GM23338 (cell line): ENCODE data around the gene FXYD5. TPM values are rescaled to one million over a fixed set of nuclear protein-coding genes. Genes with fewer than 3 reads are reported as not detected.

Source experiments
- ATAC-seq: fragments of 200-7000 bp; cut with Tn5 transposase; 3 replicates; pipeline ENCODE4 v1.9.1; 2020
- DNase-seq: peaks from one replicate; pipeline ENCODE4 v3.0.0-alpha.2; 2015; ENCODE audit warnings: low spot score
- H2AFZ ChIP-seq: fragments of 200-600 bp; sonication (generic); 2 replicates; pipeline ENCODE4 v1.8.0; 2016; ENCODE audit warnings: antibody characterized with exemption, mild to moderate bottlenecking, moderate library complexity
- H3F3A ChIP-seq: fragments of 200-600 bp; sonication (generic); replicated peaks from 2 replicates; pipeline ENCODE4 v1.8.0; 2017; ENCODE audit warnings: antibody characterized with exemption, mixed run types, low read depth
- H3K27ac ChIP-seq: fragments of 200-600 bp; sonication (generic); 2 replicates; pipeline ENCODE4 v1.6.1; 2016; ENCODE audit warnings: low read depth
- H3K27me3 ChIP-seq: fragments of 200-600 bp; sonication (generic); 2 replicates; pipeline ENCODE4 v1.8.0; 2016; ENCODE audit warnings: mild to moderate bottlenecking, mixed run types, moderate library complexity; ENCODE audit not compliant: insufficient read depth
- H3K36me3 ChIP-seq: fragments of 200-600 bp; sonication (generic); 2 replicates; pipeline ENCODE4 v1.8.0; 2016; ENCODE audit warnings: mild to moderate bottlenecking; ENCODE audit not compliant: insufficient read depth
- H3K4me1 ChIP-seq: fragments of 200-600 bp; sonication (generic); 2 replicates; pipeline ENCODE4 v1.8.0; 2016; ENCODE audit warnings: mild to moderate bottlenecking, moderate library complexity; ENCODE audit not compliant: insufficient read depth
- H3K4me2 ChIP-seq: fragments of 200-600 bp; sonication (generic); 2 replicates; pipeline ENCODE4 v1.7.1; 2017; ENCODE audit warnings: mixed run types
- H3K4me3 ChIP-seq: fragments of 200-600 bp; sonication (generic); 2 replicates; pipeline ENCODE4 v1.6.1; 2016; ENCODE audit warnings: mixed run types
- H3K79me2 ChIP-seq: fragments of 200-600 bp; sonication (generic); replicated peaks from 2 replicates; pipeline ENCODE4 v1.8.0; 2017; ENCODE audit warnings: mild to moderate bottlenecking; ENCODE audit not compliant: insufficient read depth
- H3K9me2 ChIP-seq: fragments of 200-600 bp; sonication (generic); 2 replicates; pipeline ENCODE4 v1.8.0; 2017; ENCODE audit not compliant: insufficient read depth
- H4K20me1 ChIP-seq: fragments of 200-600 bp; sonication (generic); replicated peaks from 2 replicates; pipeline ENCODE4 v1.8.0; 2017; ENCODE audit warnings: mild to moderate bottlenecking; ENCODE audit not compliant: insufficient read depth
- H3K27ac Mint-ChIP-seq: 2 replicates; pipeline ENCODE4 v1.8.0; 2020; ENCODE audit warnings: inconsistent platforms, mild to moderate bottlenecking, moderate library complexity, mixed read lengths
- H3K27me3 Mint-ChIP-seq: 3 replicates; pipeline ENCODE4 v1.8.0; 2022; ENCODE audit warnings: low read depth, mild to moderate bottlenecking, moderate library complexity, mixed read lengths, inconsistent platforms; ENCODE audit not compliant: insufficient read depth, poor library complexity
- H3K36me3 Mint-ChIP-seq: 3 replicates; pipeline ENCODE4 v1.8.0; 2021; ENCODE audit warnings: low read depth, mild to moderate bottlenecking, inconsistent platforms, moderate library complexity, mixed read lengths
- H3K4me1 Mint-ChIP-seq: 3 replicates; pipeline ENCODE4 v1.8.0; 2020; ENCODE audit warnings: mild to moderate bottlenecking, inconsistent platforms, mixed read lengths
- H3K4me3 Mint-ChIP-seq: 3 replicates; pipeline ENCODE4 v1.8.0; 2021; ENCODE audit warnings: moderate library complexity, mild to moderate bottlenecking, inconsistent platforms, mixed read lengths
- H3K9me3 Mint-ChIP-seq: 3 replicates; pipeline ENCODE4 v1.8.0; 2020; ENCODE audit warnings: moderate library complexity, mild to moderate bottlenecking, inconsistent platforms, mixed read lengths
- CREB1 ChIP-seq: fragments of 250-450 bp; sonication (Bioruptor Pico); IDR thresholded peaks from 2 replicates; pipeline ENCODE4 v1.5.0; 2020; ENCODE audit warnings: low read depth, mild to moderate bottlenecking, moderate library complexity
- CTCF ChIP-seq, 2 experiments: fragments of 200-600 bp in 1 of 2; sonication (generic) in 1 of 2; conservative IDR thresholded peaks; 2 replicates each; pipeline versions ENCODE4 v1.5.1 to v1.6.1; 2016 to 2017; ENCODE audit warnings: antibody characterized with exemption in 2 of 2, low read depth in 2 of 2, mild to moderate bottlenecking in 2 of 2, moderate library complexity in 1 of 2
- ETS1 ChIP-seq: IDR thresholded peaks from 2 replicates; pipeline ENCODE4 v1.6.1; 2016; ENCODE audit warnings: antibody characterized with exemption
- EZH2 ChIP-seq: fragments of 200-600 bp; sonication (generic); IDR thresholded peaks from one replicate; pipeline ENCODE4 v1.8.0; 2017; ENCODE audit warnings: antibody characterized with exemption, mild to moderate bottlenecking, low read depth; ENCODE audit not compliant: unreplicated experiment
- EZH2phosphoT487 ChIP-seq: fragments of 200-600 bp; sonication (generic); IDR thresholded peaks from one replicate; pipeline ENCODE4 v1.8.1; 2018; ENCODE audit warnings: antibody characterized with exemption; ENCODE audit not compliant: unreplicated experiment
- JUNB ChIP-seq: IDR thresholded peaks from one replicate; pipeline ENCODE4 v1.6.1; 2016; ENCODE audit warnings: antibody characterized with exemption; ENCODE audit not compliant: unreplicated experiment
- NANOG ChIP-seq: IDR thresholded peaks from 2 replicates; pipeline ENCODE4 v1.6.1; 2016; ENCODE audit warnings: antibody characterized with exemption, borderline replicate concordance
- POLR2AphosphoS5 ChIP-seq: IDR thresholded peaks from 2 replicates; pipeline ENCODE4 v1.6.1; 2016; ENCODE audit warnings: antibody characterized with exemption, low read depth
- REST ChIP-seq: IDR thresholded peaks from one replicate; pipeline ENCODE4 v1.6.1; 2018; ENCODE audit warnings: antibody characterized with exemption; ENCODE audit not compliant: unreplicated experiment
- STAT1 ChIP-seq: IDR thresholded peaks from one replicate; pipeline ENCODE4 v1.6.1; 2016; ENCODE audit warnings: antibody characterized with exemption; ENCODE audit not compliant: unreplicated experiment
- ZNF114 ChIP-seq: fragments of 250-450 bp; sonication (Bioruptor Pico); IDR thresholded peaks from 2 replicates; pipeline ENCODE4 v1.5.0; 2020; ENCODE audit warnings: mild to moderate bottlenecking, moderate library complexity
- ZNF331 ChIP-seq: fragments of 250-450 bp; sonication (Bioruptor Pico); IDR thresholded peaks from 2 replicates; pipeline ENCODE4 v1.5.0; 2020; ENCODE audit warnings: low read depth, mild to moderate bottlenecking, moderate library complexity
- ZNF462 ChIP-seq: fragments of 250-450 bp; sonication (Bioruptor Pico); IDR thresholded peaks from 2 replicates; pipeline ENCODE4 v1.5.0; 2020; ENCODE audit warnings: mild to moderate bottlenecking, moderate library complexity
- polyA plus RNA-seq: library from polyadenylated mRNA; unstranded; fragments of >200 nt; fragmentation: Nextera tagmentation; extraction: Ambion mirVana; gene quantifications from 2 replicates; pipeline ENCODE4 v1.2.1, GENCODE V29; 2016
- total RNA-seq: library from RNA; depleted of rRNA; stranded (reverse); fragments of >200 nt; shearing (Covaris generic); gene quantifications from 2 replicates; pipeline ENCODE4 v1.2.3, GENCODE V29; 2014

Gene FXYD5
- total and polyA plus RNA-seq, 2 experiments from 2014 or later: 97.7 to 233 TPM

- no peak overlapping the region for H3K4me3 Mint-ChIP-seq
- Histone ChIP-seq H3K4me2 (no peak overlapping the region), H3K4me1 (0 out of 2 replicates have a peak, but pooled peaks cover 5% of the 10 kb centered on the region), H3K79me2 (no peaks in the 10 kb centered on the region), H3K9me2 (no peaks in the 10 kb centered on the region; the same call in 1 of the 2 replicates), H3K27me3 (no peaks in the 10 kb centered on the region), H3K36me3 (no peaks in the 10 kb centered on the region), H4K20me1 (no peaks in the 10 kb centered on the region), H3K27ac (no peak overlapping the region), H2AFZ (no peak overlapping the region), H3K4me3 (no peak overlapping the region), H3F3A (no peaks in the 10 kb centered on the region)
- no peaks in the 10 kb centered on the region; the same call in 2 of the 3 replicates for H3K36me3 Mint-ChIP-seq
- TF ChIP-seq ZNF114 (no peak), ZNF331 (CRISPR knock-in tag) (no peak), CTCF (conservative IDR thresholded peaks at IDR 0.05; ENCODE audit: low read depth in 2 of 2) (no peak), POLR2AphosphoS5 (no peak), NANOG (no peak), JUNB (no peak), ETS1 (no peak), REST (no peak), CREB1 (CRISPR knock-in tag) (no peak), EZH2 (no peak), EZH2phosphoT487 (no peak), STAT1 (no peak), ZNF462 (CRISPR knock-in tag) (no peak)
- H3K27ac Mint-ChIP-seq: no peak overlapping the region
- H3K9me3 Mint-ChIP-seq: peaks cover 8% of the 10 kb centered on the region
- H3K4me1 Mint-ChIP-seq: peaks cover 5% of the 10 kb centered on the region; the same call in 1 of the 3 replicates
- peaks cover 5% of the 10 kb centered on the region for H3K27me3 Mint-ChIP-seq
- no peak for ATAC-seq
- no peak for DNase-seq
Measured at GRCh38 chr19:35178701-35179100, 24.2 kb downstream of the FXYD5 start.
